ENCODE results near the gene QSOX1.
"Not testable (repeated sequence)": the region's sequence is repeated elsewhere in the genome, so short reads cannot be mapped to it uniquely, and the experiment has no call there.

Gene QSOX1, protein sequence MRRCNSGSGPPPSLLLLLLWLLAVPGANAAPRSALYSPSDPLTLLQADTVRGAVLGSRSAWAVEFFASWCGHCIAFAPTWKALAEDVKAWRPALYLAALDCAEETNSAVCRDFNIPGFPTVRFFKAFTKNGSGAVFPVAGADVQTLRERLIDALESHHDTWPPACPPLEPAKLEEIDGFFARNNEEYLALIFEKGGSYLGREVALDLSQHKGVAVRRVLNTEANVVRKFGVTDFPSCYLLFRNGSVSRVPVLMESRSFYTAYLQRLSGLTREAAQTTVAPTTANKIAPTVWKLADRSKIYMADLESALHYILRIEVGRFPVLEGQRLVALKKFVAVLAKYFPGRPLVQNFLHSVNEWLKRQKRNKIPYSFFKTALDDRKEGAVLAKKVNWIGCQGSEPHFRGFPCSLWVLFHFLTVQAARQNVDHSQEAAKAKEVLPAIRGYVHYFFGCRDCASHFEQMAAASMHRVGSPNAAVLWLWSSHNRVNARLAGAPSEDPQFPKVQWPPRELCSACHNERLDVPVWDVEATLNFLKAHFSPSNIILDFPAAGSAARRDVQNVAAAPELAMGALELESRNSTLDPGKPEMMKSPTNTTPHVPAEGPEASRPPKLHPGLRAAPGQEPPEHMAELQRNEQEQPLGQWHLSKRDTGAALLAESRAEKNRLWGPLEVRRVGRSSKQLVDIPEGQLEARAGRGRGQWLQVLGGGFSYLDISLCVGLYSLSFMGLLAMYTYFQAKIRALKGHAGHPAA

DNA sequence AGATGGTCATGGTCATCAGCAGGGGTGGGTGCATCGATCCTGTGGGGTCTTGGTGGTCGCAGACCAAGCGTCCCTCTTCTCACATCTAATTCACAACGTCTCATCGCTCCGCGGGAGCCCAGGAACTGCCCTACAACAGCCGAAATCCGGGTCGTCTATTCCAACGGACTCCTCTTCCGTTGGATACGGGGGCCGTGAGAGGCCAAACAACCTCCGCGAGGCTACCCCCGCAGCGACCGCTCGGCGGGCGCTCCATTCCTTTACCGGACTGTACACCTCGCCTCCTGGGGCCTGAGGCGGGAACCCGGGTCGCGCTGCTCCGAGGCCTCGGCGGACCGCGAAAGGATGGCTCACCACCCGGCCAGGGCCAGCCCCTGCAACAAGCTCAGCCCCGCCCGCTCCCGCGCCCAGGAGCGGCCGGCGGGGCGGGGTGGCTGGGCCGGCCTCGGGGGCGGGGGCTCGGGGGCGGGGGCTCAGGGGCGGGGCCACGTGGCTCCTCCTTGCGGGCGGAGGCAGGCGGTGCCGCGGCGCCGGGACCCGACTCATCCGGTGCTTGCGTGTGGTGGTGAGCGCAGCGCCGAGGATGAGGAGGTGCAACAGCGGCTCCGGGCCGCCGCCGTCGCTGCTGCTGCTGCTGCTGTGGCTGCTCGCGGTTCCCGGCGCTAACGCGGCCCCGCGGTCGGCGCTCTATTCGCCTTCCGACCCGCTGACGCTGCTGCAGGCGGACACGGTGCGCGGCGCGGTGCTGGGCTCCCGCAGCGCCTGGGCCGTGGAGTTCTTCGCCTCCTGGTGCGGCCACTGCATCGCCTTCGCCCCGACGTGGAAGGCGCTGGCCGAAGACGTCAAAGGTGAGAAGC, at the start of gene QSOX1:
Gene QSOX1 (plus strand): TSS at position 545 of the 857 bp plus-strand sequence. CDS start 39 bp downstream, at position 584.
- peak; percentile 78 for DNase-seq

- no peak for DNase-seq
Observed at GRCh38 chr1:180112091-180112490, 42.6 kb upstream of the QSOX1 start.

- no peak for DNase-seq
Observed at GRCh38 chr1:180112984-180113647, 41.6 kb upstream of the QSOX1 start.

GRCh38 chr1:180114396-180114945, 40.2 kb upstream of the QSOX1 start:
- DNase-seq: no peak

GRCh38 chr1:180116964-180117763, 37.5 kb upstream of the QSOX1 start:
- DNase-seq: no peak

DNA sequence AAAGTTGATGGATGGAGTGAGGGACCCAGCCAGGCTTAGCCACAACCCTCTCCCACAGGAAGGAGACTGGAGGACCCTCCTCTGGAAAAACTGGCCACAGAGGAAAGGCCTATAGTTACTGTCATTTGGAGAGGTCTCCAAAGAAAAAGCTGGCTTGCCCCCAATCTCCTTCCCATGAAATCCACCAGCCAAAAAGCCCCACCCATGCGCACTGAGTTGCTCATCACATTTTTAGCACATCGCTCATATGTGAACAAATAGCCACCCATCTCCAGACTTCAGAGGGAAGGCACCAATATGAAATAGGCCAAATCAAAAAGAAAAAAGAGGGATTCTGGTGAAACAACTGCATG, 36.9 kb upstream of the QSOX1 start:
- DNase-seq: no peak

- DNase-seq: no peak
Observed at GRCh38 chr1:180119837-180120236, 34.8 kb upstream of the QSOX1 start.

DNA sequence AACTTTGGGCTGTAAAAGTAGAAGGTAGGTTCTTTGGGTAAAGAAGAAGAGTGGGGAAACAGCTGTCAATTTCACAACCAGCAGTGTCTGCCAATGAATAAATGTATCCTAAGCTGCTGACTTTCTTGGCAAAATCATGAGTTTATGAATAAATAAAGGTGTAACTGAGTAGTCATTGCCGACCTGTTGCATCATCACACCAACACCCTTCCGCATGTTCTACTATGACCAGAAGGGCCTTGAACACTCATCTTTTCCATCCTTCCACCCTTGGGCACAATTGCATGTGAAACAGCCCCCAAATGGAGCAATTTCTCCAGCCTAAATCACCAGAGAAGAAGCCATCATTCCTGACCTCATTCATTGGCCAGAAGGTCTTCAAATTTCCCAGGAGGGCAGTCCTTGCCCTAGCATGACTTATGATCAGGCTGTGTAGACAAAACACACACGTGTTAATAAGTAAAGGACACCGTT, 31.2 kb upstream of the QSOX1 start:
- DNase-seq: no peak

DNA sequence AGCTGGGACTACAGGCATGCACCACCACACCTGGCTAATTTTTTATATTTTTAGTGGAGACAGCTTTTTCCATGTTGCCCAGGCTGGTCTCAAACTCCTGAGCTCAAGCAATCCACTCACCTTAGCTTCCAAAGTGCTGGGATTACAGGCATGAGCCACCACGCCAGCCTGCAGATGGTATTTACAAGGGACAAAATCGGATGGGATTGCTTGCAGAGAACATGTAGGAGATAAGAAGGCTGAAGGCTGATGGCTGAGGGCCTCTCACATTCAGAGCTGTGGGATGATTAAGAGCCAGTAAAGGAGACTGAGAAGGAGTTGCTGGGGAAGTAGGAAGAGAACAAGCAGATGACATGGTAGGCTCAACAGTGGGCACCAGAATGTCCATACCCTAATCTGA, 24.0 kb upstream of the QSOX1 start:
- DNase-seq: no peak

- no peak for DNase-seq
Observed at GRCh38 chr1:180131510-180131909, 23.2 kb upstream of the QSOX1 start.

GRCh38 chr1:180133193-180133592, 21.5 kb upstream of the QSOX1 start:
- no peak for DNase-seq

DNA sequence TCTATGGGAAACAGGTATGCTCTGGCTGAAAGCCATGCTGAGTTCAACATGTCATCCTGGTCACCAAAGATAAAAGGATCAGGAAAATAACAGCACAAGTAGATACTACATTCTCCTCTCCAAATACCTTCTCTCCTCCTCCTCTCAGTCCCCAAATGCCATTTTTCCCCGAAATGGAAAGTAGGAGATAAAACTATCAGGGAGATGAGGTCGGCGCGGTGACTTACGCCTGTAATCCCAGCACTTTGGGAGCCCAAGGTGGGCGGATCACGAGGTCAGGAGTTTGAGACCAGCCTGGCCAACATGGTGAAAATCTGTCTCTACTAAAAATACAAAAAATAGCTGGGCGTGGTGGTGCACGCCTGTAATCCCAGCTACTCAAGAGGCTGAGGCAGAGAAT, 21.0 kb upstream of the QSOX1 start:
- not testable (repeated sequence) for DNase-seq

GRCh38 chr1:180135535-180135934, 19.1 kb upstream of the QSOX1 start:
- DNase-seq: no peak

GRCh38 chr1:180136331-180136967, 18.2 kb upstream of the QSOX1 start:
- DNase-seq: no peak

DNA sequence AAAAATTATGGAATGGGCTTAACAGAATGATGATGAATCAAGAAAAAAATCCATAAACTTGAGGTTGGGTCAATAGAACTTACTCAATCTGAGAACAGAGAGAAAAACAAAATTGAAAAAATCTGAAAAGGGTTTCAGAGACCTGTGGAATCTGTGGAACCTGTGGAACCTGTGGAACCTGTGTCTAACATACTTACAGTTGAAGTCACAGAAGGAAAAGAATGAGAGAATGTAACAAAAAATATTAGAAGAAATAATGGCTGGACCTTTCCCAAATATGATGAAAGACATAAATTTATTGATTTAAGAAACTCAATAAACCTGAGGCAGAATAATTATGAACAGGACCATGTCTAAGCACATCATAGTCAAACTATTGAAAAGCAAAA, 17.7 kb upstream of the QSOX1 start:
- DNase-seq: no peak

DNA sequence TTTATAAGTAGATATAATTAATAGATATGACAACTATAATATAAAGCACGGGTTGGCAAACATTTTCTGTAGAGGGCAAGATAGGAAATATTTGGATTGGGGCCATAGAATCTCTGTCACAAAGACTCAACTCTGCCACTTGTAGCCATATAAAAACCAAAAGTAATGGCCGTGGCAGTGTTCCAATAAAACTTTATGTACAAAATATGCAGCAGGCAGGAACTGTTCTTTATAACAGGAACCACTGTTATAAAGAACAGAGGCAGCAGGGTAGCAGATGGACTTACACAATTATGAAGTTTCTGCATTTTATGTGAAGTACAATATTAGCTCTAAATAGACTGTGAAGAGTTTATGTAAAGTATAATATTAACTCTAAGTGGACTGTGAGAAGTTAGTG, 16.9 kb upstream of the QSOX1 start:
- DNase-seq: no peak

- no peak for DNase-seq
Observed at GRCh38 chr1:180141381-180141934, 13.2 kb upstream of the QSOX1 start.

GRCh38 chr1:180143359-180143758, 11.3 kb upstream of the QSOX1 start:
- no peak for DNase-seq

DNA sequence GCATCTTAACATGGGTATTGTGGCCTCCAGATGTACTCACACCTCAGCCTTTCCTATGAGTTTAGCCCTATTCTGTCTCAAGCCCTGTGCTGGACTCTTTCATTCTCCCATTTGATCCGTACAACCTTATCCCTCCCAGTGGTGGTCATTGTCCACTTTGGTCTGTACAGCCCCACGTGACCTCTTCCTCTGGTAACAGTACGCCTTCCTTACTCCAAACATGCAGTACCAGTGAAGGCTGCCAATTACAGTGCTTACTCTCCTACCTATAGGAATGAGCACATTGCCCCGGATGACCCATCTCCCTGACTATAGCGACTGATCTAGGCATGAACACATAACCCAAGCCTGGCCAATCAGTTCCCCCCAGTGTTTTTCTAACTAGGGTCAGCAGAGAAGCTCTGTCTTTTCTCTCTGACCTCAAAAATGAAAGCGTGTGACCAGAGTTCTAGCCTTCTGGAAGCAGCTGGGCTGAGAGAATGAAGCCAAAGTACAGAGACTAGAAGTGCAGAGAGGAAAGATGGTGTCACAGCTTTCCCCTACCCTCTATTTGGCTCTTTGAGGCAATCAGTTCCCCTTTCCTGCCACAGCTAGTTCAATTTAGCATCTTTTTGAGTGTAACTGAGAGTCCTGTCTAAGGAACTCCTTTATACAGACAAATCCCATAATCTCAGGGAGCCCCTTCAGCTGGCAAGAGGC, 9.9 kb upstream of the QSOX1 start:
- DNase-seq: no peak

DNA sequence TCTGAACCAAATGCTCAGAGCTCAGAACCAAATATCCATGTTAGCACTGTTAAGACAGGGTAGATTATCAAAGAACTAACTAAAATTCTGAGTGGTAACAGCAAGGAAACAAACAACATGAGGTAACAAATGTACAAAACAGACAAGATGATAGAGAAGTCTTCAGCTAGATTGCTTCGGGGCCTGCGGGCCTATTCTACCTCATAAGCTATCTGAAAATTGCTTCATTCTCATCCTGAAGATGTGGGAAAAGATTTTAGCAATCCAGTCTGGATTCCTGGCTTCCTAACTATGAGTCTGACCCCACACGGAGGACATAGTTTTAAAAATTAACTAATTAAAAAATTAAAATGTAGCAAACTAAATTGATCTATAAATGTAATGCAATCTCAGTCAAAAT, 9.2 kb upstream of the QSOX1 start:
- no peak for DNase-seq
